Coronary artery (tissue), 2 donors: ENCODE measurements around the gene FGF21.
A peak's percentile ranks its signal among the peaks of the same experiment; 100 is the strongest.

Experiments used
- DNase-seq: peaks from one replicate; pipeline ENCODE4 v3.0.0-alpha.2; 2017; ENCODE audit warnings: low spot score
- H3K27ac ChIP-seq, 2 donors: fragments of 200-600 bp; sonication (generic); one replicate each; pipeline ENCODE4 v1.5.1; 2016 to 2019
- H3K4me3 ChIP-seq: fragments of 200-600 bp; sonication (generic); 2 replicates; pipeline ENCODE4 v1.5.1; 2016; ENCODE audit warnings: mild to moderate bottlenecking, moderate library complexity
- CTCF ChIP-seq: fragments of 200-600 bp; sonication (generic); IDR thresholded peaks from one replicate; pipeline ENCODE4 v1.5.1; 2019; ENCODE audit warnings: antibody characterized with exemption

Gene FGF21

GRCh38 chr19:48731452-48731851, 23.9 kb upstream of the FGF21 start:
- no peak overlapping the region for H3K27ac ChIP-seq
- TF ChIP-seq CTCF = no peak
- no peak overlapping the region for H3K4me3 ChIP-seq
- no peak for DNase-seq

DNA sequence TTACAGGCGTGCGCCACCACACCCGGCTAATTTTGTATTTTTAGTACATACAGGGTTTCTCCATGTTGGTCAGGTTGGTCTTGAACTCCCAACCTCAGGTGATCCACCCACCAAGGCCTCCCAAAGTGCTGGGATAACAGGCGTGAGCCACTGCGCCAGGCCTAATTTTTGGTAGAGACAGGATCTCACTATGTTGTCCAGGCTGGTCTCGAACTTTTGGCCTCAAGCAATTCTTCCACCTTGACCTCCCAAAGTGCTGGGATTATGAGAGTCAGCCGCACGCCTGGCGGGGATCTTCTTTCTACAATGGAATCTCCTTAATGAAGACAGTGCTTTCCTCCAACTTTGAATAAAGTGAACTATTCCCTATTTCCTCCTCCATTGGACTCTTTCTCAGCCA, 20.7 kb upstream of the FGF21 start:
- no peak for DNase-seq
- no peak overlapping the region for H3K27ac ChIP-seq
- no peak for TF ChIP-seq CTCF
- H3K4me3 ChIP-seq = no peak overlapping the region

GRCh38 chr19:48735031-48735615, 20.2 kb upstream of the FGF21 start:
- Histone ChIP-seq H3K4me3 (no peak overlapping the region), H3K27ac (no peak overlapping the region)
- TF ChIP-seq CTCF = no peak
- no peak for DNase-seq

DNA sequence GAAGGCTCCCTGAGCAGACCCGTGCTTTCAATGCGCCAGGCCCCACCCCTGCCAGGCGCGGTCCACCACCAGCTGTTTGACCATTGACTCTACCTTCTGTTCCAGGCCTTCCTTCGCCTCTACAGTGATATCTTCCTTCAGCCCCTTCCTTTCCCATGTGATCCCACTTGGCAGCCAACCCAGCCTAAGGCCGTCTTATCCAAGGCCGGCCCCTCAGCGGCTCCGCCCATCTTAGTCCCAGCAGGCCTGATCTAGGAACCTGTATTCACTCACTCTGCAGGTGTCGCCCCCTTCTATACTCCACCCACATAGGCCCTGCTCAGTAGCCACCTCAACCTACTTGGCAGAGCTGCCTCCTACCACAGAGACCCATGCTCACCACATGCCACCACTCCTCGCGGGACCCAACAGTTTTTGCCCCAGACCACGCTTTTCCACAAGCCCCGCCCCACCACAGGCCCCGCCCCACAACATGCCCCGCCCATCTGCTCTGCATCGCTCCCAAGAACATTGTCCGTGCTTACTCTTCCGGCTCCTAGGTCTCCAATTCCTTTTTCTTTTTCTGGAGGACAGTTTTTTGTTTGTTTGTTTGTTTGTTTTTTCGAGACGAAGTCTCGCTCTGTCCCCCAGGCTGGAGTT, 17.8 kb upstream of the FGF21 start:
- Histone ChIP-seq H3K4me3 (no peak overlapping the region), H3K27ac (no peak overlapping the region)
- DNase-seq = no peak
- TF ChIP-seq CTCF = no peak

DNA sequence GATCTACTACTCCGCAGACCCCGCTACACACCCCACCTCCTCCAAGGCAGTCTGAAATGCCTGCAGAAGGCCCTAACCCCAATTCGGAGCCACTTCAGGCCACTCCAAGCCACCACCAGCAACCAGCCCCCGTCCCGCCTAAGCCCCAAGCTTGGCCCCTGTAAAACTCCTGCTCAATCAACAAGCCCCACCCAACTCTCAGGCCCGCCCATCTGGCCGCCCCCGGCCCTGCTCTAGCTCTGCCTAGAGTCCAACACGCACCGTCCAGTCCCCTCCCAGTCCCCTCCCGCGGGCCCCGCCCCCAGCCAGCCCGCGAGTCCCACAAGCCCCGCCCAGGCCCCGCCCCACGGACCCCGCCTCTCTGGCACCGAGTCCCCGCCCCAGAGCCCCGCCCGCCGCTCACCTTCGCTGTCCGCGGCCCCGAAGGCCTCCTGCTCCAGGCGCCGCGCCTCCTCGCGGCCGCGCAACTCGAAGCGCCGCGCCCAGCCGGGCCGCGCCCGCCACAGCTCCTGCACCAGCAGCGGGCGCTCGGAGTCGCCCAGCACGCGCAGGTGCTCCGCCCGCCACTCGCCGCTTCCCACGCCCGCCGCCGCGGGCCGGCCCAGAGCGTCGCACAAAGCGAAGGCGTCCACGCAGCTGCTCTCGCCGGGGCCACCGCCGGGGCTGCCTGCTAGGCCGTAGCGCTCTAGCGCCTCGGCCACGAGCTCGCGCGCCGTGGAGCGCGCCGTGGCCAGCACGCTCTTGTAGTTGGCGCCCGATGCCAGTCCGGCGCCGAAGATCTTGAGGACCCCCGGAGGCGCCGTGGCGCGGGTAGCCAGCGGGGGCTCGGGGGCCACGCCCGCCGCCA, 16.5 kb upstream of the FGF21 start:
- Histone ChIP-seq H3K27ac (peak overlapping the region in 1 of 2 donors; percentile 62), H3K4me3 (peak overlapping the region; percentile 75)
- peak; percentile 88 for DNase-seq
- peak; percentile 15 for TF ChIP-seq CTCF

- DNase-seq = no peak
- peak overlapping the region in 1 of 2 donors; percentile 64 for H3K27ac ChIP-seq
These were observed 15.7 kb upstream of the FGF21 start for GRCh38 chr19:48739404-48740163.

More at GRCh38 chr19:48739404-48740163, 15.7 kb upstream of the FGF21 start:
- TF ChIP-seq CTCF = no peak
- H3K4me3 ChIP-seq = peak overlapping the region; percentile 75
